Subcutaneous adipose tissue (tissue), 4 donors: Measurements from ENCODE around the gene ABR. TPM values are rescaled to one million over a fixed set of nuclear protein-coding genes. Genes with fewer than 3 reads are reported as not detected.

ENCODE experiments used
- CTCF ChIP-seq: fragments of 450-650 bp; IDR thresholded peaks from one replicate; pipeline ENCODE4 v1.5.1; 2016; ENCODE audit warnings: low read depth, mild to moderate bottlenecking, control low read depth, antibody characterized with exemption, moderate library complexity
- total RNA-seq, 4 donors: library from RNA; depleted of rRNA; stranded (reverse); fragments of >200 nt; gene quantifications; one replicate each; pipeline ENCODE4 v1.1.0, GENCODE V29; 2016

Gene ABR
- total RNA-seq, 4 donors from 2014 or later = 53.8 to 82.8 (median 70.8) TPM

GRCh38 chr17:1224330-1224729 is 44.5 kb upstream of the ABR start:
- no peak for TF ChIP-seq CTCF

- TF ChIP-seq CTCF = no peak
These were observed 43.9 kb upstream of the ABR start for GRCh38 chr17:1223662-1224061.

- no peak for TF ChIP-seq CTCF
These were observed 42.5 kb upstream of the ABR start for GRCh38 chr17:1222321-1222720.

GRCh38 chr17:1221209-1221608 is 41.4 kb upstream of the ABR start:
- TF ChIP-seq CTCF = no peak

- TF ChIP-seq CTCF = no peak
These were observed 40.6 kb upstream of the ABR start for GRCh38 chr17:1220346-1220745.

- no peak for TF ChIP-seq CTCF
These were observed 37.3 kb upstream of the ABR start for GRCh38 chr17:1217089-1217385.

- TF ChIP-seq CTCF = no peak
These were observed 36.7 kb upstream of the ABR start for GRCh38 chr17:1216217-1217088.
